Measurements from ENCODE around the gene BMP4. TPM values are rescaled to one million over a fixed set of nuclear protein-coding genes. Genes with fewer than 3 reads are reported as not detected.

Gene BMP4
- total and polyA plus RNA-seq, 2 of the 13 experiments (the other 11 are each of a cell fraction or from before 2014, with no cell fraction given): 56.4 to 169 TPM

- no peak for TF ChIP-seq CREB3 (CRISPR knock-in tag; IDR thresholded peaks at IDR 0.05)
- 0 out of 2 replicates have a peak, but pooled peaks have one; percentile 2 for TF ChIP-seq NFKB2 (CRISPR knock-in tag; IDR thresholded peaks at IDR 0.05; ENCODE audit: borderline replicate concordance)
- TF ChIP-seq ZFP36L2 (CRISPR knock-in tag; IDR thresholded peaks at IDR 0.05): no peak
- TF ChIP-seq SAP130 (CRISPR knock-in tag; IDR thresholded peaks at IDR 0.05; ENCODE audit: low read depth): peak; percentile 60
- no peak; the same call in 1 of the 2 replicates for TF ChIP-seq ZNF446 (CRISPR knock-in tag; IDR thresholded peaks at IDR 0.05)
- no peak for TF ChIP-seq MATR3 (CRISPR knock-in tag; IDR thresholded peaks at IDR 0.05)
- no peak for TF ChIP-seq MYNN (CRISPR knock-in tag; IDR thresholded peaks at IDR 0.05; ENCODE audit: low read depth)
- TF ChIP-seq ZNF562 (CRISPR knock-in tag; IDR thresholded peaks at IDR 0.05; ENCODE audit: borderline replicate concordance): no peak
- no peak for TF ChIP-seq GPBP1L1 (CRISPR knock-in tag; IDR thresholded peaks at IDR 0.05)
- peak; percentile 18 for TF ChIP-seq SALL1 (CRISPR knock-in tag; IDR thresholded peaks at IDR 0.05)
- TF ChIP-seq ZNF782 (CRISPR knock-in tag; IDR thresholded peaks at IDR 0.05; ENCODE audit: borderline replicate concordance): no peak; the same call in 1 of the 2 replicates
- 0 out of 2 replicates have a peak, but pooled peaks have one; percentile 18 for TF ChIP-seq GFI1 (CRISPR knock-in tag; IDR thresholded peaks at IDR 0.05; ENCODE audit: borderline replicate concordance)
- TF ChIP-seq IRX3 (CRISPR knock-in tag; IDR thresholded peaks at IDR 0.05; ENCODE audit: borderline replicate concordance, low read depth): no peak
- TF ChIP-seq GATAD1 (CRISPR knock-in tag; IDR thresholded peaks at IDR 0.05): no peak
- TF ChIP-seq ZFP36L1 (CRISPR knock-in tag; IDR thresholded peaks at IDR 0.05): no peak
- no peak for TF ChIP-seq ZNF232 (CRISPR knock-in tag; IDR thresholded peaks at IDR 0.05; ENCODE audit: borderline replicate concordance)
- peak; percentile 16; the same call in 1 of the 2 replicates for TF ChIP-seq RXRA (CRISPR knock-in tag; IDR thresholded peaks at IDR 0.05)
- TF ChIP-seq ZNF572 (CRISPR knock-in tag; IDR thresholded peaks at IDR 0.05): no peak
- peak; percentile 57; the same call in 1 of the 2 replicates for TF ChIP-seq SOX5 (CRISPR knock-in tag; IDR thresholded peaks at IDR 0.05; ENCODE audit: borderline replicate concordance)
- 0 out of 2 replicates have a peak, but pooled peaks have one; percentile 56 for TF ChIP-seq ZNF441 (CRISPR knock-in tag; IDR thresholded peaks at IDR 0.05; ENCODE audit: borderline replicate concordance)
- TF ChIP-seq ZNF747 (CRISPR knock-in tag; IDR thresholded peaks at IDR 0.05; ENCODE audit: borderline replicate concordance): no peak
- TF ChIP-seq AFF4 (CRISPR knock-in tag; IDR thresholded peaks at IDR 0.05): peak; percentile 93
- TF ChIP-seq ELF3 (CRISPR knock-in tag; IDR thresholded peaks at IDR 0.05): peak; percentile 11
These were observed 3.4 kb downstream of the BMP4 start (continued) for GRCh38 chr14:53953002-53953827.

Measured in HepG2 (cell line).